ENCODE measurements around the gene AMT.

- no peak for TF ChIP-seq POLR2AphosphoS5 (IDR thresholded peaks at IDR 0.05; ENCODE audit: borderline replicate concordance, low read depth, low read length)
- TF ChIP-seq FOXP2 (optimal IDR thresholded peaks at IDR 0.05; ENCODE audit: control extremely low read depth, extremely low read length, insufficient read depth): no peak
- no peak for TF ChIP-seq EZH2 (IDR thresholded peaks at IDR 0.05)
These were observed 34.6 kb downstream of the AMT start for GRCh38 chr3:49387721-49388120.

All from SK-N-MC (cell line).